DND-41 (cell line): Measurements from ENCODE around the gene KSR2.

Experiments
- EZH2 ChIP-seq: IDR thresholded peaks from 3 replicates; pipeline ENCODE4 v1.6.1; 2012; ENCODE audit warnings: borderline replicate concordance, low read depth, mild to moderate bottlenecking, moderate library complexity, low read length, inconsistent platforms; ENCODE audit not compliant: severe bottlenecking
- TF ChIP-seq, protein P1 (sequence below): IDR thresholded peaks from 2 replicates; pipeline ENCODE4 v1.5.1; 2012; ENCODE audit warnings: borderline replicate concordance, low read length, moderate library complexity, mild to moderate bottlenecking; ENCODE audit not compliant: poor library complexity, severe bottlenecking; ENCODE audit errors: extremely low read depth

GRCh38 chr12:117695956-117696355 is 272.8 kb downstream of the KSR2 start:
- TF ChIP-seq, protein P1, sequence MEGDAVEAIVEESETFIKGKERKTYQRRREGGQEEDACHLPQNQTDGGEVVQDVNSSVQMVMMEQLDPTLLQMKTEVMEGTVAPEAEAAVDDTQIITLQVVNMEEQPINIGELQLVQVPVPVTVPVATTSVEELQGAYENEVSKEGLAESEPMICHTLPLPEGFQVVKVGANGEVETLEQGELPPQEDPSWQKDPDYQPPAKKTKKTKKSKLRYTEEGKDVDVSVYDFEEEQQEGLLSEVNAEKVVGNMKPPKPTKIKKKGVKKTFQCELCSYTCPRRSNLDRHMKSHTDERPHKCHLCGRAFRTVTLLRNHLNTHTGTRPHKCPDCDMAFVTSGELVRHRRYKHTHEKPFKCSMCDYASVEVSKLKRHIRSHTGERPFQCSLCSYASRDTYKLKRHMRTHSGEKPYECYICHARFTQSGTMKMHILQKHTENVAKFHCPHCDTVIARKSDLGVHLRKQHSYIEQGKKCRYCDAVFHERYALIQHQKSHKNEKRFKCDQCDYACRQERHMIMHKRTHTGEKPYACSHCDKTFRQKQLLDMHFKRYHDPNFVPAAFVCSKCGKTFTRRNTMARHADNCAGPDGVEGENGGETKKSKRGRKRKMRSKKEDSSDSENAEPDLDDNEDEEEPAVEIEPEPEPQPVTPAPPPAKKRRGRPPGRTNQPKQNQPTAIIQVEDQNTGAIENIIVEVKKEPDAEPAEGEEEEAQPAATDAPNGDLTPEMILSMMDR = no peak
- TF ChIP-seq EZH2 = no peak
